H7 (cell line): ENCODE data around the gene CNOT6. TPM values are rescaled to one million over a fixed set of nuclear protein-coding genes. Genes with fewer than 3 reads are reported as not detected.

ENCODE experiments used
- DNase-seq: peaks from one replicate; pipeline ENCODE4 v3.0.0; 2012
- H3K27me3 ChIP-seq: 2 replicates; pipeline ENCODE4 v1.6.0; 2011; ENCODE audit warnings: mild to moderate bottlenecking, low read length; ENCODE audit not compliant: control insufficient read depth, insufficient read depth
- H3K36me3 ChIP-seq: replicated peaks from 2 replicates; pipeline ENCODE4 v1.5.1; 2011; ENCODE audit warnings: low read length; ENCODE audit not compliant: control insufficient read depth, insufficient read depth
- H3K4me3 ChIP-seq: 2 replicates; pipeline ENCODE4 v1.5.1; 2011; ENCODE audit warnings: low read depth, mild to moderate bottlenecking, control low read depth, low read length, moderate library complexity; ENCODE audit not compliant: insufficient read depth
- total RNA-seq: library from RNA; depleted of rRNA; stranded (reverse); fragments of >200 nt; shearing (Covaris generic); gene quantifications from 2 replicates; pipeline ENCODE4 v1.2.3, GENCODE V29; 2014; rRNA removed

The CNOT6 gene
- total RNA-seq, 1 experiment from 2014 or later: 11.2 TPM

GRCh38 chr5:180627386-180628120 is 133.4 kb downstream of the CNOT6 start:
- H3K36me3 ChIP-seq: no peaks in the 10 kb centered on the region
- no peak overlapping the region for H3K4me3 ChIP-seq
- DNase-seq: no peak

More at GRCh38 chr5:180627386-180628120, 133.4 kb downstream of the CNOT6 start:
- no peaks in the 10 kb centered on the region for H3K27me3 ChIP-seq

Other genes starting within 250 kb of the CNOT6 start
- 28.5 and 43.8 TPM in 2 replicates for gene MAPK9, start 202.3 kb upstream of the CNOT6 start, total RNA-seq
- 91.6 and 125 TPM in 2 replicates for gene GFPT2, start 141.0 kb upstream of the CNOT6 start, total RNA-seq
- not detected in 2 replicates for gene SCGB3A1, start 97.1 kb downstream of the CNOT6 start, total RNA-seq
- 7.2 and 13.8 TPM in 2 replicates for gene FLT4, start 155.2 kb downstream of the CNOT6 start, total RNA-seq
- not detected in 2 replicates for gene OR2Y1, start 245.7 kb downstream of the CNOT6 start, total RNA-seq